ENCODE results near the gene MRPL10.

DNA sequence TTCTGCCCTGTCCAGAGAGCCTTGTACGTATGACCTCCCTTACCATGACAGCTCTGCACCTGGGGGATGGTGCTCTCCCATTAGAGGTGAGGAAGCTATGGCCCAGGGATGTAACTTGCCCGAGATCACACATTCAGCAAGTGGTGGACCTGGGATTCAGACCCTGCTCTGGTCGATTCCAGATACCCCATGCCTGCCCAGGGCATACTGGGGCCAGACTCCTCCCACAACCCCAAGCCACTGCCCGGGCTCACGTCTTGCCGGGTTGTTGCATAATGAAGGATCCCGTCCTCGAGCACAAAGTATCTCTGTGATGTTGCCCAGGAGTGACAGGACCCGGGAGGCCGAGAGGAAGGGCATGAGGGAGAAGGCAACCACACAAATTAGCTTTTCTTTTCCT lies 11.9 kb downstream of the MRPL10 start:
- TF ChIP-seq, protein P1, sequence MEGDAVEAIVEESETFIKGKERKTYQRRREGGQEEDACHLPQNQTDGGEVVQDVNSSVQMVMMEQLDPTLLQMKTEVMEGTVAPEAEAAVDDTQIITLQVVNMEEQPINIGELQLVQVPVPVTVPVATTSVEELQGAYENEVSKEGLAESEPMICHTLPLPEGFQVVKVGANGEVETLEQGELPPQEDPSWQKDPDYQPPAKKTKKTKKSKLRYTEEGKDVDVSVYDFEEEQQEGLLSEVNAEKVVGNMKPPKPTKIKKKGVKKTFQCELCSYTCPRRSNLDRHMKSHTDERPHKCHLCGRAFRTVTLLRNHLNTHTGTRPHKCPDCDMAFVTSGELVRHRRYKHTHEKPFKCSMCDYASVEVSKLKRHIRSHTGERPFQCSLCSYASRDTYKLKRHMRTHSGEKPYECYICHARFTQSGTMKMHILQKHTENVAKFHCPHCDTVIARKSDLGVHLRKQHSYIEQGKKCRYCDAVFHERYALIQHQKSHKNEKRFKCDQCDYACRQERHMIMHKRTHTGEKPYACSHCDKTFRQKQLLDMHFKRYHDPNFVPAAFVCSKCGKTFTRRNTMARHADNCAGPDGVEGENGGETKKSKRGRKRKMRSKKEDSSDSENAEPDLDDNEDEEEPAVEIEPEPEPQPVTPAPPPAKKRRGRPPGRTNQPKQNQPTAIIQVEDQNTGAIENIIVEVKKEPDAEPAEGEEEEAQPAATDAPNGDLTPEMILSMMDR (IDR thresholded peaks at IDR 0.05): no peak
- TF ChIP-seq ZFX (IDR thresholded peaks at IDR 0.05; ENCODE audit: borderline replicate concordance): no peak

All from 22Rv1 (cell line).